B cell (primary cell): ENCODE results near the gene JAK3. TPM values are rescaled to one million over a fixed set of nuclear protein-coding genes. Genes with fewer than 3 reads are reported as not detected.

Source experiments
- ATAC-seq: fragments of 200-7000 bp; cut with Tn5 transposase; one replicate; pipeline ENCODE4 v1.10.0; 2021; ENCODE audit warnings: low read depth, mild to moderate bottlenecking, moderate number of reproducible peaks, moderate library complexity
- CTCF ChIA-PET: fragments of 350-600 bp; sonication (Branson Sonifier 250); formaldehyde crosslinking; loops from one replicate; lab custom pipeline; 2021; ENCODE audit warnings: antibody characterized with exemption, inconsistent platforms; lab: Charles Lee
- POLR2A ChIA-PET: fragments of 350-600 bp; sonication (Branson Sonifier 250); formaldehyde crosslinking; loops from one replicate; lab custom pipeline; 2021; ENCODE audit warnings: antibody characterized with exemption; lab: Charles Lee
- DNase-seq: peaks from one replicate; pipeline ENCODE4 v3.0.0; 2013
- H2AFZ ChIP-seq: 2 replicates; pipeline ENCODE4 v1.6.1; 2012; ENCODE audit warnings: mild to moderate bottlenecking, low read depth, low read length; ENCODE audit not compliant: insufficient read depth, poor library complexity, severe bottlenecking
- H3K27ac ChIP-seq, 2 donors: 1 replicate in 1 of 2; 2 replicates in 1 of 2; pipeline ENCODE4 v1.5.1; 2012 to 2013; ENCODE audit warnings: low read length in 2 of 2, mild to moderate bottlenecking in 2 of 2, moderate library complexity in 1 of 2
- H3K27me3 ChIP-seq, 4 experiments: fragments of 200-600 bp in 1 of 4; sonication (generic) in 1 of 4; replicated peaks in 1 of 4; 1 replicate in 2 of 4; 2 replicates in 2 of 4; pipeline versions ENCODE4 v1.6.1 to v1.7.0; 2013 to 2016; ENCODE audit warnings: low read length in 3 of 4, mild to moderate bottlenecking in 2 of 4, mixed read lengths in 1 of 4, moderate library complexity in 1 of 4; ENCODE audit not compliant: insufficient read depth in 4 of 4, control insufficient read depth in 3 of 4; ENCODE audit errors: control extremely low read depth in 1 of 4
- H3K36me3 ChIP-seq, 2 experiments: replicated peaks in 1 of 2; 1 replicate in 1 of 2; 2 replicates in 1 of 2; pipeline versions ENCODE4 v1.6.1 to v1.7.1; 2013; ENCODE audit warnings: low read length in 1 of 2; ENCODE audit not compliant: insufficient read depth in 2 of 2, control insufficient read depth in 1 of 2; ENCODE audit errors: control extremely low read depth in 1 of 2, extremely low read depth in 1 of 2
- H3K4me1 ChIP-seq, 2 donors: fragments of 200-600 bp in 1 of 2; sonication (generic) in 1 of 2; 1 replicate in 1 of 2; 2 replicates in 1 of 2; pipeline versions ENCODE4 v1.5.1 to v1.6.1; 2013 to 2017; ENCODE audit warnings: low read length in 2 of 2; ENCODE audit not compliant: control insufficient read depth in 2 of 2, insufficient read depth in 2 of 2
- H3K4me2 ChIP-seq: replicated peaks from 2 replicates; pipeline ENCODE3; 2012; ENCODE audit warnings: mild to moderate bottlenecking, low read depth, low read length; ENCODE audit not compliant: poor library complexity, severe bottlenecking
- H3K4me3 ChIP-seq, 5 experiments: fragments of 200-600 bp in 1 of 5; sonication (generic) in 1 of 5; 1 replicate in 3 of 5; 2 replicates in 2 of 5; pipeline versions ENCODE4 v1.5.1 to v1.7.0; 2011 to 2016; ENCODE audit warnings: low read length in 4 of 5, mild to moderate bottlenecking in 4 of 5, low read depth in 2 of 5, control low read depth in 1 of 5, moderate library complexity in 1 of 5; ENCODE audit not compliant: insufficient read depth in 1 of 5; ENCODE audit errors: control extremely low read depth in 1 of 5, extremely low read depth in 1 of 5
- H3K79me2 ChIP-seq: fragments of 200-600 bp; sonication (generic); one replicate; pipeline ENCODE4 v1.6.0; 2016; ENCODE audit warnings: low read length; ENCODE audit not compliant: control insufficient read depth, insufficient read depth
- H3K9ac ChIP-seq: fragments of 200-600 bp; sonication (generic); 2 replicates; pipeline ENCODE4 v1.6.1; 2017; ENCODE audit warnings: mild to moderate bottlenecking, low read length, moderate library complexity
- H3K9me3 ChIP-seq, 3 donors: one replicate each; pipeline versions ENCODE4 v1.6.1 to v1.7.1; 2013; ENCODE audit warnings: low read length in 2 of 3; ENCODE audit not compliant: control insufficient read depth in 2 of 3, insufficient read depth in 1 of 3; ENCODE audit errors: control extremely low read depth in 1 of 3
- H4K20me1 ChIP-seq: 2 replicates; pipeline ENCODE4 v1.6.0; 2012; ENCODE audit warnings: mild to moderate bottlenecking, low read length; ENCODE audit not compliant: insufficient read depth, control insufficient read depth, poor library complexity, severe bottlenecking
- H3K27ac Mint-ChIP-seq: one replicate; pipeline ENCODE4 v1.8.0; 2021; ENCODE audit warnings: mixed read lengths
- H3K27me3 Mint-ChIP-seq: one replicate; pipeline ENCODE4 v1.8.0; 2021; ENCODE audit warnings: mixed read lengths
- H3K4me1 Mint-ChIP-seq: one replicate; pipeline ENCODE4 v1.8.0; 2021; ENCODE audit warnings: mixed read lengths
- H3K4me3 Mint-ChIP-seq: one replicate; pipeline ENCODE4 v1.8.0; 2021; ENCODE audit warnings: mixed read lengths
- H3K9me3 Mint-ChIP-seq: one replicate; pipeline ENCODE4 v1.8.0; 2022; ENCODE audit warnings: mixed read lengths; ENCODE audit not compliant: insufficient read depth
- EZH2 ChIP-seq: IDR thresholded peaks from 2 replicates; pipeline ENCODE4 v1.6.1; 2012; ENCODE audit warnings: borderline replicate concordance, low read depth, mild to moderate bottlenecking, moderate library complexity, low read length; ENCODE audit not compliant: insufficient read depth, poor library complexity, severe bottlenecking
- WGBS: methylation state at CpG from one replicate; pipeline ENCODE4 v1.1.5; 2013; ENCODE audit warnings: missing lambda C conversion rate; ENCODE audit not compliant: insufficient coverage; 5-methylcytosine and 5-hydroxymethylcytosine counted together
- intact Hi-C: fragments of 100-400 bp; cut with micrococcal nuclease; formaldehyde crosslinking; loops from one replicate; pipeline ENCODE4 v1.10.0; 2022
- polyA plus RNA-seq: library from polyadenylated mRNA; depleted of rRNA; stranded (reverse); fragments of >200 nt; gene quantifications from 2 replicates; pipeline ENCODE4 v1.2.3, GENCODE V29; 2012
- total RNA-seq, 2 donors: library from RNA; stranded (reverse); fragments of 120-200 nt in 1 of 2; gene quantifications; 1 replicate in 1 of 2; 2 replicates in 1 of 2; pipeline versions ENCODE4 v1.2.3 to v1.2.4, GENCODE V29; 2013 to 2022
- TF ChIP-seq, protein P1 (sequence below): fragments of 200-600 bp; IDR thresholded peaks from one replicate; pipeline ENCODE4 v1.8.0; 2022; ENCODE audit warnings: antibody characterized with exemption, mild to moderate bottlenecking

The JAK3 gene
- total and polyA plus RNA-seq, 2 donors (not counting 1 experiment from before 2014, with no cell fraction given): 102 to 143 TPM

DNA sequence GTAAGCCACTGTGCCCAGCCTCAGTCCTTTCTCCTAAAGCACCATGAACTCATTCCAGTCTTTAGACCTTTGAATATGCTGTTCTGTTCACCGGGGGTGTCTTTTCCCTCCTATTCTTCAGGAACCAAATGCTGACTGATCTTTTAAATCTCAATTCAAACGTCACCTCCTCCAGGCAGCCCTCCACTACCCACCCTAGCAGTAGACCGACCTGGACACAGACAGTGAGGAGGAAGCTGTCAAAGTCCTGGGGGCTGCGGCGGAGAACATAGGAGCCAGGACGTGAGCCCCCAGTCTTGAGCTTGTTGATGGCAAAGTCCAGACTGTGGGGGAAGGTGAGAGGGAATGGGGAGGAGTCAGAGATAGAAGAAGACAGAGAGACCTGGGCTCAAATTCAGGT lies 7.8 kb downstream of the JAK3 start:
- H3K79me2 ChIP-seq: peaks cover 53% of the 10 kb centered on the region
- TF ChIP-seq, protein P1, sequence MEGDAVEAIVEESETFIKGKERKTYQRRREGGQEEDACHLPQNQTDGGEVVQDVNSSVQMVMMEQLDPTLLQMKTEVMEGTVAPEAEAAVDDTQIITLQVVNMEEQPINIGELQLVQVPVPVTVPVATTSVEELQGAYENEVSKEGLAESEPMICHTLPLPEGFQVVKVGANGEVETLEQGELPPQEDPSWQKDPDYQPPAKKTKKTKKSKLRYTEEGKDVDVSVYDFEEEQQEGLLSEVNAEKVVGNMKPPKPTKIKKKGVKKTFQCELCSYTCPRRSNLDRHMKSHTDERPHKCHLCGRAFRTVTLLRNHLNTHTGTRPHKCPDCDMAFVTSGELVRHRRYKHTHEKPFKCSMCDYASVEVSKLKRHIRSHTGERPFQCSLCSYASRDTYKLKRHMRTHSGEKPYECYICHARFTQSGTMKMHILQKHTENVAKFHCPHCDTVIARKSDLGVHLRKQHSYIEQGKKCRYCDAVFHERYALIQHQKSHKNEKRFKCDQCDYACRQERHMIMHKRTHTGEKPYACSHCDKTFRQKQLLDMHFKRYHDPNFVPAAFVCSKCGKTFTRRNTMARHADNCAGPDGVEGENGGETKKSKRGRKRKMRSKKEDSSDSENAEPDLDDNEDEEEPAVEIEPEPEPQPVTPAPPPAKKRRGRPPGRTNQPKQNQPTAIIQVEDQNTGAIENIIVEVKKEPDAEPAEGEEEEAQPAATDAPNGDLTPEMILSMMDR: no peak
- no peak for TF ChIP-seq EZH2
- Mint-ChIP-seq H3K27ac (no peak overlapping the region), H3K27me3 (no peaks in the 10 kb centered on the region), H3K4me3 (no peak overlapping the region), H3K9me3 (no peaks in the 10 kb centered on the region), H3K4me1 (peaks cover 13% of the 10 kb centered on the region)
- WGBS: 93% methylated on average over 4 of the region's 6 CpGs
- H3K27ac ChIP-seq: no peak overlapping the region
- H2AFZ ChIP-seq: no peak overlapping the region
- ChIA-PET CTCF (no interaction called here), POLR2A (interaction anchor here (0.6 kb wide), 1 partner anchor 313 kb away, joined by 6 read pairs; a partner anchor contains a TSS)
- H3K36me3 ChIP-seq: peaks cover 0 to 83% of the 10 kb centered on the region in 2 experiments
- peaks cover 3 to 19% of the 10 kb centered on the region in 2 donors for H3K4me1 ChIP-seq
- peaks cover 46% of the 10 kb centered on the region for H4K20me1 ChIP-seq
- intact Hi-C loops: no loop called here
- H3K9me3 ChIP-seq: peaks cover 0 to 6% (median 0%) of the 10 kb centered on the region in 3 donors
- DNase-seq (no peak), ATAC-seq (no peak)
- no peak overlapping the region for H3K9ac ChIP-seq
- H3K4me2 ChIP-seq: no peak overlapping the region
- H3K27me3 ChIP-seq: no peaks in the 10 kb centered on the region
- H3K4me3 ChIP-seq: no peak overlapping the region

DNA sequence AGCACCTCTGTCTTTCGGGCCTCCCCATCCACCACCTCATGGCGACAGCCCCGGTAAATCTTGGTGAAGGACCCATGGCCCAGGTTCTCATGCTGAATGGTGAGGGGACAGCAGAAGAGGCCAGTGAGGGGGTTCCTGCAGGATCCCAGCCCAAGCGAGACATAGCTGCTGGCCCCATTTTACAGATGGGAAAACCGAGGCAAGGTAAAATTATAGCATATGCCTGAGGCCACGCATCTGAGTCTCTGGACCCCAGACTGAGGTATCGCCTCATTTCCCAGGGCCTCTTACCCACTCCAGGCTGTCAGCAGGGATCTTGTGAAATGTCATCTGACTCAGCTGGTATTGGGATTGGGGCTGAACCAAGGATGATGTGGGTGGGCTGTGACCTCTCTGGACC lies 9.8 kb downstream of the JAK3 start:
- Histone ChIP-seq H3K4me3 (no peak overlapping the region), H2AFZ (no peak overlapping the region), H3K9me3 (peaks cover 0 to 6% (median 0%) of the 10 kb centered on the region in 3 donors), H3K36me3 (peaks cover 0 to 86% of the 10 kb centered on the region in 2 experiments), H3K27ac (no peak overlapping the region), H3K79me2 (peaks cover 32% of the 10 kb centered on the region), H3K9ac (no peak overlapping the region), H4K20me1 (peaks cover 33% of the 10 kb centered on the region), H3K4me1 (no peaks in the 10 kb centered on the region), H3K27me3 (no peaks in the 10 kb centered on the region), H3K4me2 (no peak overlapping the region)
- TF ChIP-seq, protein P1: no peak
- TF ChIP-seq EZH2: no peak
- CTCF ChIA-PET: interaction anchor here (0.9 kb wide), 1 partner anchor 22 kb away, joined by 3 read pairs; the partner anchor contains the start of gene RPL18A
- H3K27me3 Mint-ChIP-seq: no peaks in the 10 kb centered on the region
- DNase-seq (no peak), ATAC-seq (no peak)
- no peak overlapping the region for H3K27ac Mint-ChIP-seq
- no peaks in the 10 kb centered on the region for H3K4me1 Mint-ChIP-seq
- POLR2A ChIA-PET: no interaction called here
- no peak overlapping the region for H3K4me3 Mint-ChIP-seq
- 95% methylated on average over 6 of the region's 7 CpGs for WGBS
- intact Hi-C loops: no loop called here
- no peaks in the 10 kb centered on the region for H3K9me3 Mint-ChIP-seq
